KBM-7 (cell line): ENCODE measurements around the gene GPN1.
"Not testable (repeated sequence)": the region's sequence is repeated elsewhere in the genome, so short reads cannot be mapped to it uniquely, and the experiment has no call there.

ENCODE experiments used
- DNase-seq: peaks from one replicate; pipeline ENCODE4 v3.0.0-alpha.2; 2015
- in situ Hi-C: fragments of 300-500 bp; cut with MboI; formaldehyde crosslinking; loops from 2 replicates; pipeline ENCODE4 v1.14.3; 2020; ENCODE audit warnings: low sequenced_read_pairs, low pct_unique_long_range_greater_than_20kb, mixed read lengths

Gene GPN1

GRCh38 chr2:27624943-27625342, 3.9 kb upstream of the GPN1 start:
- DNase-seq, result no peak
- in situ Hi-C loops, result no loop called here

GRCh38 chr2:27626323-27626722, 2.5 kb upstream of the GPN1 start:
- DNase-seq, in situ Hi-C loops: not testable (repeated sequence)

- peak; percentile 70 for DNase-seq
- in situ Hi-C loops, result not testable (repeated sequence)
Measured at GRCh38 chr2:27626921-27627320, 1.9 kb upstream of the GPN1 start.

- in situ Hi-C loops, result no loop called here
- peak; percentile 18 for DNase-seq
Measured at GRCh38 chr2:27627963-27628766, 685 bp upstream of the GPN1 start.

- DNase-seq, in situ Hi-C loops: not testable (repeated sequence)
Measured at GRCh38 chr2:27630257-27630656, 1.4 kb downstream of the GPN1 start.

- in situ Hi-C loops, result no loop called here
Measured at GRCh38 chr2:27634291-27634690, 5.4 kb downstream of the GPN1 start.

GRCh38 chr2:27636766-27637165, 7.9 kb downstream of the GPN1 start:
- in situ Hi-C loops, result no loop called here
- DNase-seq, result no peak

More at GRCh38 chr2:27634291-27634690, 5.4 kb downstream of the GPN1 start:
- DNase-seq, result no peak

- in situ Hi-C loops, result no loop called here
- DNase-seq, result no peak
Measured at GRCh38 chr2:27638037-27638637, 9.3 kb downstream of the GPN1 start.

- no peak for DNase-seq
- in situ Hi-C loops, result no loop called here
Measured at GRCh38 chr2:27638709-27639108, 9.9 kb downstream of the GPN1 start.

GRCh38 chr2:27640722-27641245, 11.9 kb downstream of the GPN1 start:
- in situ Hi-C loops, result no loop called here
- no peak for DNase-seq

- in situ Hi-C loops, result no loop called here
Measured at GRCh38 chr2:27645197-27645596, 16.3 kb downstream of the GPN1 start.

GRCh38 chr2:27647289-27647688, 18.4 kb downstream of the GPN1 start:
- in situ Hi-C loops, result no loop called here
- DNase-seq, result no peak

More at GRCh38 chr2:27645197-27645596, 16.3 kb downstream of the GPN1 start:
- DNase-seq, result no peak

- in situ Hi-C loops, result no loop called here
- DNase-seq, result no peak
Measured at GRCh38 chr2:27647737-27648136, 18.9 kb downstream of the GPN1 start.

GRCh38 chr2:27651056-27651455, 22.2 kb downstream of the GPN1 start:
- no peak for DNase-seq
- in situ Hi-C loops, result no loop called here

- in situ Hi-C loops, result no loop called here
Measured at GRCh38 chr2:27652341-27652740, 23.5 kb downstream of the GPN1 start.

GRCh38 chr2:27652790-27653189, 23.9 kb downstream of the GPN1 start:
- in situ Hi-C loops, result no loop called here
- no peak for DNase-seq

More at GRCh38 chr2:27652341-27652740, 23.5 kb downstream of the GPN1 start:
- DNase-seq, result no peak

GRCh38 chr2:27653397-27653796, 24.5 kb downstream of the GPN1 start:
- DNase-seq, result no peak
- in situ Hi-C loops, result no loop called here

GRCh38 chr2:27655155-27655951, 26.5 kb downstream of the GPN1 start:
- no peak for DNase-seq
- in situ Hi-C loops, result no loop called here

GRCh38 chr2:27661371-27661770, 32.5 kb downstream of the GPN1 start:
- in situ Hi-C loops, result no loop called here
- DNase-seq, result no peak
